Breast epithelium (tissue), 3 donors: ENCODE measurements around the gene ZNF221.

Experiments
- CTCF ChIP-seq, 3 donors: fragments of 450-650 bp; IDR thresholded peaks; one replicate each; pipeline ENCODE4 v1.5.1; 2016 to 2017; ENCODE audit warnings: antibody characterized with exemption in 3 of 3, mild to moderate bottlenecking in 3 of 3, moderate library complexity in 3 of 3
- POLR2A ChIP-seq: fragments of 450-650 bp; IDR thresholded peaks from one replicate; pipeline ENCODE4 v1.6.1; 2016; ENCODE audit warnings: antibody characterized with exemption, mild to moderate bottlenecking, moderate library complexity
- POLR2AphosphoS5 ChIP-seq, 3 donors: sonication (generic); formaldehyde crosslinking; IDR thresholded peaks; one replicate each; pipeline ENCODE4 v1.6.1; 2017; ENCODE audit warnings: antibody characterized with exemption in 3 of 3

GRCh38 chr19:43956827-43957226, 5.8 kb downstream of the ZNF221 start:
- TF ChIP-seq CTCF (IDR thresholded peaks at IDR 0.05) (no peak), POLR2A (no peak), POLR2AphosphoS5 (IDR thresholded peaks at IDR 0.05) (no peak)
